Parathyroid adenoma (tissue), 2 donors: Measurements from ENCODE around the gene GRIN2C.

Source experiments
- H2AFZ ChIP-seq: fragments of 300-600 bp; sonication (generic); one replicate; pipeline ENCODE4 v1.7.0; 2017; ENCODE audit warnings: antibody characterized with exemption, mild to moderate bottlenecking
- H3K27ac ChIP-seq: fragments of 300-600 bp; sonication (generic); one replicate; pipeline ENCODE4 v1.7.0; 2017
- H3K27me3 ChIP-seq: fragments of 300-600 bp; sonication (generic); one replicate; pipeline ENCODE4 v1.7.0; 2017; ENCODE audit warnings: low read length; ENCODE audit not compliant: control insufficient read depth, insufficient read depth
- H3K36me3 ChIP-seq: fragments of 300-600 bp; sonication (generic); one replicate; pipeline ENCODE4 v1.7.0; 2017; ENCODE audit warnings: low read length; ENCODE audit not compliant: control insufficient read depth, insufficient read depth
- H3K4me1 ChIP-seq: fragments of 300-600 bp; sonication (generic); one replicate; pipeline ENCODE4 v1.7.0; 2017; ENCODE audit warnings: control low read depth
- H3K4me2 ChIP-seq: fragments of 300-600 bp; sonication (generic); one replicate; pipeline ENCODE4 v1.7.0; 2017; ENCODE audit warnings: low read length
- H3K4me3 ChIP-seq: fragments of 300-600 bp; sonication (generic); one replicate; pipeline ENCODE4 v1.7.0; 2017; ENCODE audit warnings: low read depth, low read length
- H3K79me2 ChIP-seq: fragments of 300-600 bp; sonication (generic); one replicate; pipeline ENCODE4 v1.7.0; 2017; ENCODE audit warnings: control low read depth
- H3K9ac ChIP-seq: fragments of 300-600 bp; sonication (generic); one replicate; pipeline ENCODE4 v1.7.0; 2017; ENCODE audit warnings: mild to moderate bottlenecking
- H3K9me3 ChIP-seq: fragments of 300-600 bp; sonication (generic); one replicate; pipeline ENCODE4 v1.7.0; 2017; ENCODE audit warnings: low read length; ENCODE audit not compliant: control insufficient read depth
- TF ChIP-seq, protein P1 (sequence below): fragments of 300-600 bp; sonication (generic); IDR thresholded peaks from one replicate; pipeline ENCODE4 v1.7.0; 2017; ENCODE audit warnings: antibody characterized with exemption, mild to moderate bottlenecking
- donor health status: primary hyperparathyroidism.

GRIN2C gene

DNA sequence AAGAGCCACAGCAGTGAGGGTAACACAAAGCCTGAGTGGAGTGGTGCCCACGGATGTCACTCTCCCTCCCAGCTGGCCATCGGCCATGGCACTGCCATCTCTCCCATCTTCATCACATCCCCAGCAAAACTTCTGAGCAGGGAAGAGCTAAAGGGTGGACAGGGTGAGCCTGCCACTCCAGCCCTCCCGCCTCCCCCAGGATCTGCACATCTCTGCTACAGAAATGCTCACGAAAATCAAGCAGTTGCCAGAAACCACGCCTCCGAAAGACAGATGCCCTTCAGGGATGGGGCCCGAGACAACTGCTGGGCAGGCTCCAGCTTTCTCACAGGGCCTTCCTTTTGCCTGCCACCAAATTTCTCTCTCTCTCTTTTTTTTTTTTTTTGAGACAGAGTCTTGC is 3.6 kb downstream of the GRIN2C start:
- no peaks in the 10 kb centered on the region for H3K36me3 ChIP-seq
- H3K4me3 ChIP-seq = no peak overlapping the region
- H3K9ac ChIP-seq = no peak overlapping the region
- H3K27ac ChIP-seq = no peak overlapping the region
- no peaks in the 10 kb centered on the region for H3K9me3 ChIP-seq
- H3K4me2 ChIP-seq = no peak overlapping the region
- no peak overlapping the region for H2AFZ ChIP-seq
- H3K4me1 ChIP-seq = no peaks in the 10 kb centered on the region
- no peaks in the 10 kb centered on the region for H3K79me2 ChIP-seq
- H3K27me3 ChIP-seq = peaks cover 7% of the 10 kb centered on the region
- TF ChIP-seq, protein P1, sequence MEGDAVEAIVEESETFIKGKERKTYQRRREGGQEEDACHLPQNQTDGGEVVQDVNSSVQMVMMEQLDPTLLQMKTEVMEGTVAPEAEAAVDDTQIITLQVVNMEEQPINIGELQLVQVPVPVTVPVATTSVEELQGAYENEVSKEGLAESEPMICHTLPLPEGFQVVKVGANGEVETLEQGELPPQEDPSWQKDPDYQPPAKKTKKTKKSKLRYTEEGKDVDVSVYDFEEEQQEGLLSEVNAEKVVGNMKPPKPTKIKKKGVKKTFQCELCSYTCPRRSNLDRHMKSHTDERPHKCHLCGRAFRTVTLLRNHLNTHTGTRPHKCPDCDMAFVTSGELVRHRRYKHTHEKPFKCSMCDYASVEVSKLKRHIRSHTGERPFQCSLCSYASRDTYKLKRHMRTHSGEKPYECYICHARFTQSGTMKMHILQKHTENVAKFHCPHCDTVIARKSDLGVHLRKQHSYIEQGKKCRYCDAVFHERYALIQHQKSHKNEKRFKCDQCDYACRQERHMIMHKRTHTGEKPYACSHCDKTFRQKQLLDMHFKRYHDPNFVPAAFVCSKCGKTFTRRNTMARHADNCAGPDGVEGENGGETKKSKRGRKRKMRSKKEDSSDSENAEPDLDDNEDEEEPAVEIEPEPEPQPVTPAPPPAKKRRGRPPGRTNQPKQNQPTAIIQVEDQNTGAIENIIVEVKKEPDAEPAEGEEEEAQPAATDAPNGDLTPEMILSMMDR = no peak

DNA sequence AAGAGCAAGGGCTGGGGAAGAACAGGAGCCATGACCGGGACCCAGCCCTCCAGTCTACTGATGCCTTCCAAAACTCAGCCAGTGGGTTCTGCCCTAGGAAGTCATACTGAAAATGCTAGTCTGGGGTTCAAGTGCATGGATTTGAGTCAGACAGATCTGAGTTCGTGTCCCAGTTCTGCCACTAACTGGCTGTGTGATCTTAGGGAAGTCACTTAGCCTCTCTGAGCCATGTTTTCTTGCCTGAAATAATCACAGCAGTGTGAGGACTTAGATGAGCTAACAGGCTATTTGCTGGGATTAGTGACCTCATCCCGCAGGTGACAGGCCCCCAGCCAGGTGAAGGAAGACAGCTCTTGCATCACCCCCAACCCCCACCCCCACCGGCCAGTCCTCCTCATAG is 4.4 kb downstream of the GRIN2C start:
- peaks cover 3% of the 10 kb centered on the region for H3K27me3 ChIP-seq

DNA sequence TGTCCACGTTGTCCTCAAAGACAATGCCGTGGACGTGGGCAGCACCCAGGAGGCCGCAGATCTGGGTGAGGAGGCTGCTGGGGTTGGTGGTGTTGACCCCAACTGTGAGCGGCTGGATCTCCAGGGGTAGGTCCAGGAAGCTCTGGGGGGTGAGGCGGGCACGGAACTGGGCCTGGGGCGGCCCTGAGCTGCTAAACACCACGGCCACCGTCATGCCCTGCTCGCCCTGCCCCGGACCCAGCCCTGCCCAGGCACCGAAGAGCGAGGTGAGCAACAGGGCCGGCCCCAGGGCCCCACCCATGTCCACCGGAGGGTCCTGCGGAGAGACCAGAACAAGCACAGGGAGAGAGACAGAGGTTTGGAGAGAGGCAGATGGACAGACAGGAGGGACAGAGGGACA is 4.9 kb downstream of the GRIN2C start:
- Histone ChIP-seq H3K79me2 (no peaks in the 10 kb centered on the region), H3K27me3 (no peaks in the 10 kb centered on the region), H3K36me3 (no peaks in the 10 kb centered on the region), H3K4me1 (no peaks in the 10 kb centered on the region), H3K4me2 (no peak overlapping the region), H3K4me3 (no peak overlapping the region), H3K9me3 (no peaks in the 10 kb centered on the region), H3K27ac (no peak overlapping the region), H2AFZ (no peak overlapping the region), H3K9ac (no peak overlapping the region)
- TF ChIP-seq, protein P1 = no peak

More for the DNA sequence above, 4.4 kb downstream of the GRIN2C start:
- H3K79me2 ChIP-seq = no peaks in the 10 kb centered on the region
- no peaks in the 10 kb centered on the region for H3K36me3 ChIP-seq
- no peaks in the 10 kb centered on the region for H3K4me1 ChIP-seq
- H3K27ac ChIP-seq = no peak overlapping the region
- no peak overlapping the region for H3K4me3 ChIP-seq
- no peak overlapping the region for H3K9ac ChIP-seq
- TF ChIP-seq, protein P1 = no peak
- H3K9me3 ChIP-seq = no peaks in the 10 kb centered on the region
- no peak overlapping the region for H2AFZ ChIP-seq
- no peak overlapping the region for H3K4me2 ChIP-seq

DNA sequence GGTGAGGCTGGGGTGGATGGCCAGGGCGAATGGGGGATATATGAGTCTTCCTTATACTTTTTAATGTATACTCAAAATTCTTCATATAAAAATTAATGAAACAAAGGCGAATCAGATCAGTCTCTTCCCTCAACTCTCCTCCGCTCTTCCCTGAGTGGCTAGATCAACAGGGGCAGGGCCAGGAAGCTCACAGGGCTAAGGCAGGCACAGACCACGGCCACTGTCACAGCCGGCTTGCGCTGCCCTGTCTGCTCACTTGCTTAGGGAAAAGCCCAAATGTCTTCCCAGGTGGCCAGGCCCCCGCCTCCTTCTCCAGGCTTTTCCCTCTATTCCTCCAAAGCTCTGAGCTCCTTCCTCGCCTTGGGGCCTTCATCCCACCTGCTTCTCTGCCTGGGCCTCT is 6.0 kb downstream of the GRIN2C start:
- no peaks in the 10 kb centered on the region for H3K27me3 ChIP-seq
- TF ChIP-seq, protein P1 = no peak
- H3K79me2 ChIP-seq = no peaks in the 10 kb centered on the region
- H3K4me1 ChIP-seq = no peaks in the 10 kb centered on the region
- H3K36me3 ChIP-seq = no peaks in the 10 kb centered on the region
- H3K4me3 ChIP-seq = no peak overlapping the region
- no peaks in the 10 kb centered on the region for H3K9me3 ChIP-seq
- H2AFZ ChIP-seq = no peak overlapping the region
- no peak overlapping the region for H3K27ac ChIP-seq
- no peak overlapping the region for H3K4me2 ChIP-seq
- no peak overlapping the region for H3K9ac ChIP-seq

DNA sequence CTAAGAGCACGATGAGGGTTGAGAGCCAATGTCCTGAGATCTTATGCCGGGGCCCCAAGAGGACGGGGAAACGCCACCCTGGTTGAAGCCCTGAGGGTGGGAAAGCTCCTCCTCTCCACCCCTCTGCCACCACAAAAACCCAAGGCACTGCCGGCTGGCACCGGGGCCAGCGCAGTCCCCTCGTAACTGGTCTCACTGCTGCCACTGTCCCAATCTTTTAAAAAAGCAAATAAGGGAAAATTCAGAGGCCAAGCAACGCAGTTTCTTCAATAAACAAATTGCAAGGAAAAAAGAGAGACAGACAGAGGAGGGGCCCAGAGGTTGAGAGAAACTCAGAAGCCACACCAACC is 6.7 kb downstream of the GRIN2C start:
- no peaks in the 10 kb centered on the region for H3K79me2 ChIP-seq
- H3K4me1 ChIP-seq = no peaks in the 10 kb centered on the region
- H3K4me3 ChIP-seq = no peak overlapping the region
- H3K36me3 ChIP-seq = no peaks in the 10 kb centered on the region
- H3K4me2 ChIP-seq = no peak overlapping the region
- no peak overlapping the region for H3K9ac ChIP-seq
- H3K9me3 ChIP-seq = no peaks in the 10 kb centered on the region
- TF ChIP-seq, protein P1 = no peak
- H3K27ac ChIP-seq = no peak overlapping the region
- no peaks in the 10 kb centered on the region for H3K27me3 ChIP-seq
- H2AFZ ChIP-seq = no peak overlapping the region
